ENCODE results near the gene OAT.

- TF ChIP-seq ZNF384 (IDR thresholded peaks at IDR 0.05; ENCODE audit: borderline replicate concordance, low read depth, low read length), result no peak
- no peak for TF ChIP-seq MAX (IDR thresholded peaks at IDR 0.05; ENCODE audit: low read depth, low read length)
- no peak for TF ChIP-seq MYC (IDR thresholded peaks at IDR 0.05; ENCODE audit: insufficient read depth, insufficient read length, insufficient replicate concordance, low read length, severe bottlenecking)
- TF ChIP-seq PKNOX1 (IDR thresholded peaks at IDR 0.05), result no peak
- no peak for TF ChIP-seq POLR2AphosphoS5 (IDR thresholded peaks at IDR 0.05; ENCODE audit: low read length)
- no peak for TF ChIP-seq POLR2A (IDR thresholded peaks at IDR 0.05; ENCODE audit: low read depth, low read length)
These were observed 30.7 kb upstream of the OAT start for GRCh38 chr10:124449170-124450011.

Measured in GM12878 (cell line).